Activated B cell treated with CpG ODN at 0.5 μM for 24 hours (primary cell): ENCODE measurements around the gene PRICKLE3. TPM values are rescaled to one million over a fixed set of nuclear protein-coding genes. Genes with fewer than 3 reads are reported as not detected.
A peak's percentile ranks its signal among the peaks of the same experiment; 100 is the strongest.

Experiments used
- ATAC-seq: fragments of 200-7000 bp; cut with Tn5 transposase; one replicate; pipeline ENCODE4 v1.10.0; 2021; ENCODE audit warnings: low read depth, mild to moderate bottlenecking, moderate library complexity
- CTCF ChIA-PET: fragments of 350-600 bp; sonication (Branson Sonifier 250); formaldehyde crosslinking; loops from one replicate; lab custom pipeline; 2021; ENCODE audit warnings: antibody characterized with exemption; lab: Charles Lee
- POLR2A ChIA-PET: fragments of 350-600 bp; sonication (Branson Sonifier 250); formaldehyde crosslinking; loops from one replicate; lab custom pipeline; 2021; ENCODE audit warnings: antibody characterized with exemption; lab: Charles Lee
- DNase-seq: peaks from one replicate; pipeline ENCODE4 v3.0.0; 2022
- H3K27ac Mint-ChIP-seq: one replicate; pipeline ENCODE4 v1.8.0; 2020; ENCODE audit warnings: mixed read lengths
- H3K27me3 Mint-ChIP-seq: one replicate; pipeline ENCODE4 v1.8.0; 2021; ENCODE audit warnings: mixed read lengths
- H3K36me3 Mint-ChIP-seq: one replicate; pipeline ENCODE4 v1.8.0; 2021; ENCODE audit warnings: low read depth, mixed read lengths
- H3K4me1 Mint-ChIP-seq: one replicate; pipeline ENCODE4 v1.8.0; 2021; ENCODE audit warnings: mixed read lengths
- H3K4me3 Mint-ChIP-seq: one replicate; pipeline ENCODE4 v1.8.0; 2020; ENCODE audit warnings: mild to moderate bottlenecking, mixed read lengths
- H3K9me3 Mint-ChIP-seq: one replicate; pipeline ENCODE4 v1.8.0; 2020; ENCODE audit warnings: mixed read lengths
- CTCF ChIP-seq: fragments of 200-600 bp; IDR thresholded peaks from one replicate; pipeline ENCODE4 v1.8.0; 2022; ENCODE audit warnings: antibody characterized with exemption, mild to moderate bottlenecking
- intact Hi-C: fragments of 100-400 bp; cut with micrococcal nuclease; formaldehyde crosslinking; loops from one replicate; pipeline ENCODE4 v1.15.1; 2024
- total RNA-seq: library from RNA; stranded (reverse); gene quantifications from 2 replicates; pipeline ENCODE4 v1.2.3, GENCODE V29; 2022

Gene PRICKLE3
- total RNA-seq, 1 donor from 2014 or later: 11.8 TPM

DNA sequence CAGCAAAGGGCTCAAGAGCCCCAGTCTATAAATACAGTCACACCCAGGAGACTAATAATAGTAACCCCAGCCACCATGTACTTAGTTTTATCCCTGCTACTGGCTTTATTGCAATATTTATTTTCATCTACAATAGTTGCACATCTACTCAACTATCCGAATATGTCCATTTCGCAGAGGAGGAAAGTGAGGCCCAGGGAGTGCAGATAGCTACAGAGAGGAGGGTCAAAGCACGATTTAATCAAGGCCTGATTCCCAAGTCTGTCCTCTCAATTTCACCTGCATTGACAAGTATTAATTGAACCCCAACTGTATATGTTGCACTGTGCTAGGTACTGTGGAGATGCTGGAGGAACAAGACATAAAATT, 18.4 kb downstream of the PRICKLE3 start:
- TF ChIP-seq CTCF: no peak
- Mint-ChIP-seq H3K27ac (peak overlapping the region; percentile 94), H3K36me3 (peaks cover 3% of the 10 kb centered on the region), H3K9me3 (no peaks in the 10 kb centered on the region), H3K4me1 (peaks cover 39% of the 10 kb centered on the region), H3K4me3 (peak overlapping the region; percentile 74), H3K27me3 (no peaks in the 10 kb centered on the region)
- POLR2A ChIA-PET: interaction anchor here (0.7 to 4.6 kb wide), 9 partner anchors 9 to 430 kb away, joined by 3 to 48 read pairs (median 6); partner anchors contain the start of genes PPP1R3F and WDR45
- intact Hi-C loops: loop anchor here (1.0 to 10.0 kb wide), 4 partner anchors 24 to 90 kb away; partner anchors contain the start of genes GPKOW and WDR45
- ATAC-seq (no peak), DNase-seq (no peak)
- CTCF ChIA-PET: interaction anchor here (2.0 to 3.2 kb wide), 2 partner anchors 22 to 25 kb away, joined by 6 to 10 read pairs; no protein-coding TSS in a partner anchor

DNA sequence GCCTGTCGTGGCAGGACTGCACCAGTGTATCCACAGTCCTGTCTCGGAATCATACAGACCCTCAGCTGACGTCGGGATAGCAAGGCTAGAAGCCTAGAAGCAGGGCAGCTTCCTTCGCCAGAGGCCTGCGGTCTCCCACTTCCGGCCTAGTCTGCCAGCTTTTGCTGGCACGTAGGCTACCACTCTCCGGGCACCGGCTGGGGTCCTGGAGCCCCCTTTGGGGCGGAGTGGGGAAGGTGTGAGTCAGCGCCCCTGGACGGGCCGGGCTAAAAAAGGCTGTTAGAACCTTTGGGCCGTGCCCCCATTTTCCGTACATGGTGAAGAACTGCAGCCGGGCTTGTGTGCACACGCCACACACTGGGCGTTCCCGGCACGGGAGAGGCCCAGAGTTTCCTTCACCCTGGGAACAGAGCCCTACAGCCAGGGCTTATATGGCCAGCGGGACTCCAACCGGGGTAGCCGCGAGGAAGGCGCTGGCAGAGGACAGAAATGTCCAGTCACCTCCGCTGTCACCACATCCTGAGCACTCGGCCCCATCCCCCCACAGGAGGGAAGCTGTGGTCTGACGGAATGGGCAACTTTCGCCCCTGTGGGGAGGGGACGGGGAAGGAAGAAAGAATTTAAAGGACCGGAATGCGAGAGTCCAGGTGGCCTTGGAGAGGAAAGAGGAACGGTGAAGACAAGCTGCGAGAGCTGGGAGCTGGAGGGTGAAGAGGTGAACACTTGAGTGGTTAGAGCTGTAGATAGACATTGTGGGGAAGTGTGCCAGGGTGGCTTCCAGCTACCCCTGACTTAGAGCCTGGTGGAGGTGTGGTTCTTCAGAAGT, 19.0 kb downstream of the PRICKLE3 start:
- peaks cover 38% of the 10 kb centered on the region for H3K4me1 Mint-ChIP-seq
- no peak for TF ChIP-seq CTCF
- intact Hi-C loops: loop anchor here (1.0 to 10.0 kb wide), 7 partner anchors 11 to 102 kb away; partner anchors contain the start of genes GPKOW, PPP1R3F, PRICKLE3 and WDR45
- ChIA-PET CTCF (interaction anchor here (0.8 to 3.2 kb wide), 4 partner anchors 11 to 25 kb away, joined by 3 to 10 read pairs (median 6); no protein-coding TSS in a partner anchor), POLR2A (interaction anchor here (0.5 to 4.6 kb wide), 19 partner anchors 10 to 1976 kb away, joined by 3 to 48 read pairs (median 6); partner anchors contain the start of genes CCDC22, PPP1R3F, RBM3 and WDR45)
- H3K36me3 Mint-ChIP-seq: no peaks in the 10 kb centered on the region
- peak; percentile 50 for DNase-seq
- no peaks in the 10 kb centered on the region for H3K27me3 Mint-ChIP-seq
- H3K4me3 Mint-ChIP-seq: peak overlapping the region; percentile 74
- peak; percentile 28 for ATAC-seq
- H3K27ac Mint-ChIP-seq: peak overlapping the region; percentile 94
- no peaks in the 10 kb centered on the region for H3K9me3 Mint-ChIP-seq

- no peaks in the 10 kb centered on the region for H3K36me3 Mint-ChIP-seq
- peak overlapping the region; percentile 74 for H3K4me3 Mint-ChIP-seq
- peak; percentile 61 for ATAC-seq
- no peaks in the 10 kb centered on the region for H3K9me3 Mint-ChIP-seq
- TF ChIP-seq CTCF: no peak
- peaks cover 35% of the 10 kb centered on the region for H3K4me1 Mint-ChIP-seq
- ChIA-PET POLR2A (interaction anchor here (0.5 to 4.6 kb wide), 21 partner anchors 11 to 1976 kb away, joined by 3 to 48 read pairs (median 4); partner anchors contain the start of genes CCDC22, GPKOW, GRIPAP1 and PPP1R3F), CTCF (interaction anchor here (0.8 to 3.2 kb wide), 4 partner anchors 10 to 26 kb away, joined by 3 to 10 read pairs (median 6); no protein-coding TSS in a partner anchor)
- H3K27me3 Mint-ChIP-seq: no peaks in the 10 kb centered on the region
- intact Hi-C loops: loop anchor here (1.0 to 10.0 kb wide), 5 partner anchors 10 to 103 kb away; partner anchors contain the start of genes PPP1R3F, PRICKLE3 and WDR45
- peak overlapping the region; percentile 94 for H3K27ac Mint-ChIP-seq
- peak; percentile 53 for DNase-seq
Measured at GRCh38 chrX:49165901-49166881, 20.0 kb downstream of the PRICKLE3 start.

- Mint-ChIP-seq H3K36me3 (no peaks in the 10 kb centered on the region), H3K4me1 (peaks cover 35% of the 10 kb centered on the region), H3K27me3 (no peaks in the 10 kb centered on the region), H3K4me3 (peak overlapping the region; percentile 83), H3K9me3 (no peaks in the 10 kb centered on the region), H3K27ac (peak overlapping the region; percentile 92)
- no peak for TF ChIP-seq CTCF
- ChIA-PET POLR2A (interaction anchor here (0.9 to 1.2 kb wide), 2 partner anchors 21 to 245 kb away, joined by 3 read pairs; no protein-coding TSS in a partner anchor), CTCF (interaction anchor here (1.3 kb wide), 1 partner anchor 23 kb away, joined by 4 read pairs; no protein-coding TSS in a partner anchor)
- ATAC-seq (no peak), DNase-seq (no peak)
- intact Hi-C loops: loop anchor here (1.0 to 10.0 kb wide), 3 partner anchors 8 to 87 kb away; partner anchors contain the start of gene WDR45
Measured at GRCh38 chrX:49164589-49165360, 21.4 kb downstream of the PRICKLE3 start.
